Body of pancreas (tissue), 4 donors: ENCODE measurements around the gene NOSTRIN. TPM values are rescaled to one million over a fixed set of nuclear protein-coding genes. Genes with fewer than 3 reads are reported as not detected.

Experiments used
- ATAC-seq: fragments of 150-250 bp; one replicate; pipeline ENCODE4 v1.9.1; 2016
- DNase-seq, 4 donors: peaks; one replicate each; pipeline ENCODE4 v3.0.0-alpha.2; 2019
- H3K27ac ChIP-seq, 4 donors: fragments of 200-600 bp; sonication (generic); 1 replicate in 3 of 4; 2 replicates in 1 of 4; pipeline versions ENCODE4 v1.5.1 to v1.6.1; 2016 to 2019; ENCODE audit warnings: mild to moderate bottlenecking in 1 of 4, mixed read lengths in 1 of 4, moderate library complexity in 1 of 4
- H3K27me3 ChIP-seq, 2 donors: fragments of 200-600 bp; sonication (generic); one replicate each; pipeline ENCODE4 v1.6.0; 2016; ENCODE audit warnings: mild to moderate bottlenecking in 1 of 2
- H3K36me3 ChIP-seq, 2 donors: fragments of 200-600 bp; sonication (generic); replicated peaks in 1 of 2; 2 replicates each; pipeline ENCODE4 v1.5.1; 2016; ENCODE audit warnings: low read depth in 2 of 2; ENCODE audit not compliant: insufficient read depth in 1 of 2
- H3K4me1 ChIP-seq: fragments of 200-600 bp; sonication (generic); one replicate; pipeline ENCODE4 v1.6.0; 2016
- H3K4me3 ChIP-seq, 2 donors: fragments of 200-600 bp; sonication (generic); 1 replicate in 1 of 2; 2 replicates in 1 of 2; pipeline ENCODE4 v1.5.1; 2016 to 2019
- H3K9me3 ChIP-seq, 3 donors: fragments of 200-600 bp; sonication (generic); 1 replicate in 2 of 3; 2 replicates in 1 of 3; pipeline ENCODE4 v1.5.1; 2016
- CTCF ChIP-seq, 7 experiments: fragments of 450-650 bp in 4 of 7; fragments of 200-600 bp in 3 of 7; sonication (generic) in 3 of 7; IDR thresholded peaks; one replicate each; pipeline ENCODE4 v1.5.1; 2016 to 2019; ENCODE audit warnings: antibody characterized with exemption in 7 of 7
- POLR2A ChIP-seq, 3 donors: fragments of 450-650 bp; IDR thresholded peaks; one replicate each; pipeline ENCODE4 v1.6.1; 2016; ENCODE audit warnings: antibody characterized with exemption in 3 of 3, mild to moderate bottlenecking in 2 of 3
- WGBS, 2 donors: methylation state at CpG; one replicate each; pipeline ENCODE4 v1.1.5; 2017; 5-methylcytosine and 5-hydroxymethylcytosine counted together
- intact Hi-C: fragments of 100-400 bp; cut with DNase I; formaldehyde crosslinking; loops from one replicate; pipeline ENCODE4 v1.15.1; 2023
- total RNA-seq, 2 donors: library from RNA; depleted of rRNA; stranded (reverse); fragments of >200 nt; gene quantifications; one replicate each; pipeline ENCODE4 v1.1.0, GENCODE V29; 2016

The NOSTRIN gene
- total RNA-seq, 2 donors from 2014 or later, result 34.8 to 64.3 TPM

DNA sequence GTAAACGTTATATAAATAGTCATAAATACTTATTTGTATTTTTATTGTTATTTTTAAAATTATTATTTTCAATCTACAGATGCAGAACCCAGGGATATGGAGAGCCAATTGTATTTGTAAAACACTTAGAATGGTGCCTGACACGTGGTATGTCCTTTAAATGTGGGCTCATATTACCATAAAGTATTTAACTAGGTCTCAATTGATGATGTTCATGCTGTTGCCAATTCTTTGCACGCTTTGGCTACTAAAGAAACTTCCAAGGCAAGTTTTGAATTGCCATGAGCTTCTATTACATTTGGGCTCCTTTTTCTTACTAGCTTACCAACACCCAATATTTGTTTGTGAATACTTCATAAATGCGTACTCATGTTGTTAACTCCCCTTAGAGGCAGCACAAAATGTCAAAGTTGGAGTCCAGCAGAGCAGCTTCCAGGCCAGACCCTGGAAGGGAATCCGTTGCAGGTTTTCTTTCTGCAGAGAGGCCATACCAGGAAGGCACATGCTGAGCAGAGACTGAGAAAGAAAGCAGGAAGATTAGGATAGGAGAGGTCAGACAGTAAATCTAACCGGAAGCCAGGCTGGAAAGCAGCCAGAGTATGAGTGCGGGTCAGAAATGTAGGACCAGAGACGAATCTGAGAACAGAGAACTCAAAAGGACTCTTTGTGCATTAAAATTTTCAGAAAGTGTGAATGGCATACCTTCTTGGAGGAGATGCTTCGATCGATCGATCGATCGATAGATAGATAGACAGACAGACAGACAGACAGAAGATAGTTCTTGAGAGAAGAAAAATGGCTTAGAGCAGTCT is 4.2 kb upstream of the NOSTRIN start:
- H3K27me3 ChIP-seq, result no peaks in the 10 kb centered on the region
- H3K27ac ChIP-seq, result no peak overlapping the region
- no peak overlapping the region for H3K4me3 ChIP-seq
- no peak for TF ChIP-seq POLR2A (IDR thresholded peaks at IDR 0.05)
- TF ChIP-seq CTCF (IDR thresholded peaks at IDR 0.05), result no peak
- H3K36me3 ChIP-seq, result no peaks in the 10 kb centered on the region
- 81 to 82% methylated on average over 13 of the region's 13 CpGs for WGBS, 2 donors
- ATAC-seq (no peak), DNase-seq (no peak)
- peaks cover 11% of the 10 kb centered on the region for H3K4me1 ChIP-seq
- intact Hi-C loops, result no loop called here
- H3K9me3 ChIP-seq, result no peaks in the 10 kb centered on the region

- DNase-seq (no peak), ATAC-seq (no peak)
- peaks cover 17% of the 10 kb centered on the region for H3K4me1 ChIP-seq
- WGBS, 2 donors, result 88 to 92% methylated on average over 1 of the region's 1 CpG
- no peak overlapping the region for H3K4me3 ChIP-seq
- TF ChIP-seq POLR2A (IDR thresholded peaks at IDR 0.05), result no peak
- TF ChIP-seq CTCF (IDR thresholded peaks at IDR 0.05), result no peak
- intact Hi-C loops, result no loop called here
- no peaks in the 10 kb centered on the region for H3K27me3 ChIP-seq
- H3K36me3 ChIP-seq, result no peaks in the 10 kb centered on the region
- no peaks in the 10 kb centered on the region for H3K9me3 ChIP-seq
- H3K27ac ChIP-seq, result no peak overlapping the region
Measured at GRCh38 chr2:168798888-168799410, 3.5 kb upstream of the NOSTRIN start.

DNA sequence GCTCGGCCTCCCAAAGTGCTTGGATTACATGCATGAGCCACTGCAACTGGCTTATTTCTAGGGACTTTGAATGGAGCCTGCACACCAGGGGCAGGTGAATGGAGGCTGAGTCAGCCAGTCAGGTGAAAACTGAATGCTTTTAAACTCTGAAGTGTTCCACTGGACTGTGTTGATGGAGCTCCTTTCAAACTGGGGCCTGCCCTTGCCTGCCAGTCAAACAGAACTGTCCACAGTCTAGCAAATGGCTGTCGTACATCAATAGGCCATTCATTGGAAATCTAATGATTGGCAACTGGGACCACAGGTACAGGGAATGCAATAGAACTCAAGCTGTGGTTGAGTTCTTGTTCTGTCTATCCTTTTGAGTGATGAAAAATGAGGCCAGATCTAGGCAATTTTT is 966 bp upstream of the NOSTRIN start:
- no peak for DNase-seq
- TF ChIP-seq POLR2A (IDR thresholded peaks at IDR 0.05) (no peak), CTCF (IDR thresholded peaks at IDR 0.05) (no peak)
- ATAC-seq, result no peak
- Histone ChIP-seq H3K27me3 (no peaks in the 10 kb centered on the region), H3K9me3 (no peaks in the 10 kb centered on the region), H3K36me3 (no peaks in the 10 kb centered on the region), H3K4me1 (peaks cover 38% of the 10 kb centered on the region), H3K4me3 (no peak overlapping the region), H3K27ac (peak overlapping the region; percentile 2 to 86 (median 70))
- WGBS, 2 donors, result 50% methylated on average over 2 of the region's 2 CpGs
- intact Hi-C loops, result no loop called here

- H3K27me3 ChIP-seq, result no peaks in the 10 kb centered on the region
- H3K4me3 ChIP-seq, result peak overlapping the region in 1 of 2 donors; percentile 16
- peak overlapping the region; percentile 57 to 86 (median 72) for H3K27ac ChIP-seq
- 10 to 11% methylated on average over 5 of the region's 5 CpGs for WGBS, 2 donors
- peak; percentile 72 for ATAC-seq
- intact Hi-C loops, result no loop called here
- no peaks in the 10 kb centered on the region for H3K9me3 ChIP-seq
- peak; percentile 50 to 63 (median 52) for DNase-seq
- TF ChIP-seq CTCF (IDR thresholded peaks at IDR 0.05), result no peak
- TF ChIP-seq POLR2A (IDR thresholded peaks at IDR 0.05), result peak in 2 of 3 donors; percentile 70 to 75
- no peaks in the 10 kb centered on the region for H3K36me3 ChIP-seq
- peaks cover 43% of the 10 kb centered on the region for H3K4me1 ChIP-seq
Measured at GRCh38 chr2:168802859-168803725, 655 bp downstream of the NOSTRIN start.
